Cardiac septum (tissue), 1 donor: Measurements from ENCODE around the gene CMTM4. TPM values are rescaled to one million over a fixed set of nuclear protein-coding genes. Genes with fewer than 3 reads are reported as not detected.
A peak's percentile ranks its signal among the peaks of the same experiment; 100 is the strongest.
"Not testable (repeated sequence)": the region's sequence is repeated elsewhere in the genome, so short reads cannot be mapped to it uniquely, and the experiment has no call there.

ENCODE experiments used
- DNase-seq: peaks from one replicate; pipeline ENCODE4 v3.0.0-alpha.2; 2020; ENCODE audit warnings: low spot score
- intact Hi-C: fragments of 100-400 bp; cut with DNase I; formaldehyde crosslinking; loops from one replicate; pipeline ENCODE4 v1.14.0; 2022
- total RNA-seq: library from RNA; stranded (reverse); fragmentation: NEBNext Ultra II Directional; extraction: Animal tissue kit (Norgen Biotek cat#: 25700); gene quantifications from one replicate; pipeline ENCODE4 v1.2.1, GENCODE V29; 2021
- donor health status: DM: no; HTN: no; CAD: no.

Gene CMTM4
- total RNA-seq, 1 donor from 2014 or later = 10.4 TPM

DNA sequence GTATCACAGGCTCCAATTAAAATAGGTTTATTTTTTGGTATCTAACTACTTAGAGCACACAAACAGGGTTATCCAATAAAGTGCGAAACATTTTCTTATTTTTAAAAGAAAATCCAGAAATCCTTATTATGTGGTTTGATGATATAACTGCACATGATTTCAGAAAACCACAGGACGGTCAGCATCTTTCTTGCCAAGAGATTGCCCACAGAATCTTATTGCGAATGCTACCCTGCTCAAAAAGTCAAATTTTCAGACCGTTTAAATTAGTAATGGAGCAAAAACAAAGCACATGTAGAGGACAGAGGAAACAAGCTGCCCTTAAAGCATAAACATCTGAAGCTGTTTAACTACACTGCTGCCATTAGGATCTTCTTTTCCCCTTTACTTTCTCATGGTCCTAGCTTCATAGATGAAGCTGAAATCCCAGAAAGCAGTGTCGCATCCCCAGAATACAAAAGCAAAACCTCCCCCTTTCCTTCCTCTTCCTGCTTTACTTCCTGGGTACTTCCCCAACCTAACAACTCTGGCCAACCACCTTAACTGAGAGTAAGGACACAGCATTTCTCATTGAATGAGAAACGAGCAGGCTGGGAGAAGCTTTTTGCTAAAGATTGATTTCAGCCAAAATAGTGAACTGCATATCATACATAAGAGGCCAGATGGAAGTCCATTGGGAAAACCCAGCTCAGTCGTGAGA, 43.7 kb downstream of the CMTM4 start:
- intact Hi-C loops = loop anchor here (10.0 kb wide), 1 partner anchor 212 kb away; no protein-coding TSS in a partner anchor
- DNase-seq = no peak

- no peak for DNase-seq
- intact Hi-C loops = loop anchor here (10.0 kb wide), 1 partner anchor 213 kb away; no protein-coding TSS in a partner anchor
Observed at GRCh38 chr16:66651965-66652364, 44.6 kb downstream of the CMTM4 start.

DNA sequence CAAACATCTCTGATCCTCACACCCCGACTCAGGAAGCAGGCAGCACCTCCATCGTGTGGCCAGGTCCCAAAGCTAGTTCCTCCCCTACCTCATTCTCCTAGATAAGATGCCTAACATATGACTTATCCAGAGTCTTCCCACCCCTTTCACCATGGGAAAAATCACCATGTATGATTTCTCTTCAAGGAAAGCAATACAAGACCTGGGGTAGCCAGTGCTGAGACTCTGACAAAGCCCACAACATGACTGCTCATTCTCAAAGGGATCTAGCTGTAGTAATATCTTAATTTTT, 45.1 kb downstream of the CMTM4 start:
- intact Hi-C loops = loop anchor here (10.0 kb wide), 1 partner anchor 213 kb away; no protein-coding TSS in a partner anchor
- no peak for DNase-seq

GRCh38 chr16:66650707-66651473, 45.7 kb downstream of the CMTM4 start:
- DNase-seq = peak; percentile 86
- intact Hi-C loops = loop anchor here (10.0 kb wide), 1 partner anchor 214 kb away; no protein-coding TSS in a partner anchor

GRCh38 chr16:66649636-66650205, 46.8 kb downstream of the CMTM4 start:
- intact Hi-C loops = loop anchor here (10.0 kb wide), 1 partner anchor 215 kb away; no protein-coding TSS in a partner anchor
- no peak for DNase-seq

- intact Hi-C loops = no loop called here
- no peak for DNase-seq
Observed at GRCh38 chr16:66649167-66649566, 47.4 kb downstream of the CMTM4 start.

GRCh38 chr16:66647866-66648265, 48.7 kb downstream of the CMTM4 start:
- intact Hi-C loops = no loop called here
- no peak for DNase-seq

- intact Hi-C loops = no loop called here
- no peak for DNase-seq
Observed at GRCh38 chr16:66641387-66641786, 55.2 kb downstream of the CMTM4 start.

- DNase-seq = no peak
- intact Hi-C loops = no loop called here
Observed at GRCh38 chr16:66640724-66641314, 55.7 kb downstream of the CMTM4 start.

DNA sequence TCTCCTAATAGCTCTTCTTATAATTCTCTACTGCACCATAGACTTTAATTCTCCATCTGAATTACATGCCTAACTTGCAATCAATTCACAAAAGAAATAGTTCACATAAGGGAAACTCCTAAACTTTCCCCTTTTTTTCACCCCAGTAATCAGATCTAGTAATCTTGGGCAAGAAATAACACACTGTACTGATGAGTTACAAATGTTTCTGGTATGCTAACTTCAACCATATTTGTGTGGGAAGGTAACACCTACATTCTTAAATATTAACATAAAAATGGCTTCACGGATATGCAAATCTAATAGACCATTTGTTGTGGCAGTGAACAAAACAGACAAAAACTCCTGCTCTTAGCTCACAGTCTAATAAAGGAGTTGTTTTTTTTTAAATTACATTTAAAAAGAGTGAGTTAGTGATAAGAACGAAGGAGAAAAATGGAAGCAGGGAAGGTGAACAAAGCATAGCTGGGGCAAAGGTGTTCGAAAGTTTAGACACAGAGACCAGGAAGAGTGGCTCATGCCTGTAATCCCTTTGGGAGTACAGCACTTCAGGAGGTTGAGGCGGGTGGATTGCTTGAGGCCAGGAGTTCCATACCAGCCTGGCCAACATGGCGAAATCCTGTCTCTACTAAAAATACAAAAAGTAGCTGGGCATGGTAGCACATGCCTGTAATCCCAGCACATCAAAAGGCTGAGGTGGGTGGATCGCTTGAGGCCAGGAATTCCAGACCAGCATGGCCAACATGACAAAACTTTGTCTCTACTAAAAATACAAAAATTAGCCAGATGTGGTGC, 57.3 kb downstream of the CMTM4 start:
- DNase-seq = no peak
- intact Hi-C loops = no loop called here

GRCh38 chr16:66637806-66638205, 58.7 kb downstream of the CMTM4 start:
- no peak for DNase-seq
- intact Hi-C loops = no loop called here

DNA sequence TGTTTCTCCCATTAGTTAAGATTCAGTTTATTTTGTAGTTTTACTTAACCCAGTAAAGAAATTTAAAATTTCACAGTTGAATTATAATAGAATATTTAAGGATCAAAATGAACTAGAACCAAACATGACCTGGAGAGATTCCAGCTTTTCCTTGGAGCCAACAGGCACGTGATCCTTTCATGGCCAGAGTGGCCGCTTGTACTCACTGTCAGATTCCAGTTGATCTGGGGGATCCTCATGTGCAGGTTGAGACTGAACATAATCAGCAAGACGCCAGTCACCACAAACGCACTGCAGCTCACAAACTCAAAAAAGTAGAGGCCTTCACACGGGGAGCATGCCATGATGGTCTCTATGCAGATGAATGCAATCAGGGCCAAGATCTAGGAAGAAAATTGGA, 60.3 kb downstream of the CMTM4 start:
- no peak for DNase-seq
- intact Hi-C loops = no loop called here

GRCh38 chr16:66635406-66635805, 61.1 kb downstream of the CMTM4 start:
- intact Hi-C loops = no loop called here
- DNase-seq = no peak

GRCh38 chr16:66634527-66635196, 61.9 kb downstream of the CMTM4 start:
- intact Hi-C loops = no loop called here
- DNase-seq = no peak

DNA sequence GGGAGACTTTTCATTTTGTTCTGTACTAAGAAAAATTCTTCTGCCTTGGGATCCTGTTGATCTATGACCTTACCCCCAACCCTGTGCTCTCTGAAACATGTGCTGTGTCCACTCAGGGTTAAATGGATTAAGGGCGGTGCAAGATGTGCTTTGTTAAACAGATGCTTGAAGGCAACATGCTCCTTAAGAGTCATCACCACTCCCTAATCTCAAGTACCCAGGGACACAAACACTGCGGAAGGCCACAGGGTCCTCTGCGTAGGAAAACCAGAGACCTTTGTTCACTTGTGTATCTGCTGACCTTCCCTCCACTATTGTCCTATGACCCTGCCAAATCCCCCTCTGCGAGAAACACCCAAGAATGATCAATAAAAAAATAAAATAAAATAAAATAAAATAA, 65.0 kb downstream of the CMTM4 start:
- intact Hi-C loops, DNase-seq: not testable (repeated sequence)

- intact Hi-C loops, DNase-seq: not testable (repeated sequence)
Observed at GRCh38 chr16:66630561-66631260, 65.8 kb downstream of the CMTM4 start.

- intact Hi-C loops = no loop called here
- DNase-seq = no peak
Observed at GRCh38 chr16:66629856-66630255, 66.7 kb downstream of the CMTM4 start.

DNA sequence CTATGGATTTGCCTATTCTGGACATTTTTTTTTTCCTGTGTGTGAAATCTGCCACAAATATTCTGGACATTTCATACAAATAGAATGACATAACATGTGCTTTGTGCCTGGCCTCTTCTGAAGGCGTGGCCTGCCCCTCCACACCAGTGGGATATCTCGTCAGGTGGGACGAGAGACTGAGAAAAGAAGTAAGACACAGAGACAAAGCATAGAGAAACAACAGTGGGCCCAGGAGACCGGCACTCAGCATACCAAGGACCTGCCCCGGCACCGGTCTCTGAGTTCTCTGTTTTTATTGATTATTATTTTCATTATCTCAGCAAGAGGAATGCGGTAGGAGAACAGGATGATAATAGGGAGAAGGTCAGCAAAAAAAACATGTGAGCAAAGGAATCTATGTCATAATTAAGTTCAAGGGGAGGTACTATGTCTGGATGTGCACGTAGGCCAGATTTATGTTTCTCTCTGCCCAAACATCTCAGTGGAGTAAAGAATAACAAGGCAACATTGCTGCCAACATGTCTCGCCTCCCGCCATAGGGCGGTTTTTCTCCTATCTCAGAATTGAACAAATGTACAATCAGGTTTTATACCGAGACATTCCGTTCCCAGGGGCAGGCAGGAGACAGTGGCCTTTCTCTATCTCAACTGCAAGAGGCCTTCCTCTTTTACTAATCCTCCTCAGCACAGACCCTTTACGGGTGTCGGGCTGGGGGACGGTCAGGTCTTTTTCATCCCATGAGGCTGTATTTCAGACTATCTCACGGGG, 68.7 kb downstream of the CMTM4 start:
- DNase-seq, intact Hi-C loops: not testable (repeated sequence)
